Renal cortex interstitium (tissue), 11 donors: ENCODE results near the gene XKR3. TPM values are rescaled to one million over a fixed set of nuclear protein-coding genes. Genes with fewer than 3 reads are reported as not detected.
"Not testable (repeated sequence)": the region's sequence is repeated elsewhere in the genome, so short reads cannot be mapped to it uniquely, and the experiment has no call there.

Source experiments
- DNase-seq, 11 donors: peaks; one replicate each; pipeline ENCODE4 v3.0.0-alpha.2; 2013; ENCODE audit warnings: low read depth in 9 of 11, low spot score in 4 of 11; ENCODE audit errors: extremely low read depth in 1 of 11
- polyA plus RNA-seq, 3 donors: library from polyadenylated mRNA; unstranded; fragments of 120-200 nt; gene quantifications; one replicate each; pipeline ENCODE4 v1.2.1, GENCODE V29; 2013; ENCODE audit not compliant: insufficient read length in 3 of 3

The XKR3 gene
- polyA plus RNA-seq, 3 donors = not detected

DNA sequence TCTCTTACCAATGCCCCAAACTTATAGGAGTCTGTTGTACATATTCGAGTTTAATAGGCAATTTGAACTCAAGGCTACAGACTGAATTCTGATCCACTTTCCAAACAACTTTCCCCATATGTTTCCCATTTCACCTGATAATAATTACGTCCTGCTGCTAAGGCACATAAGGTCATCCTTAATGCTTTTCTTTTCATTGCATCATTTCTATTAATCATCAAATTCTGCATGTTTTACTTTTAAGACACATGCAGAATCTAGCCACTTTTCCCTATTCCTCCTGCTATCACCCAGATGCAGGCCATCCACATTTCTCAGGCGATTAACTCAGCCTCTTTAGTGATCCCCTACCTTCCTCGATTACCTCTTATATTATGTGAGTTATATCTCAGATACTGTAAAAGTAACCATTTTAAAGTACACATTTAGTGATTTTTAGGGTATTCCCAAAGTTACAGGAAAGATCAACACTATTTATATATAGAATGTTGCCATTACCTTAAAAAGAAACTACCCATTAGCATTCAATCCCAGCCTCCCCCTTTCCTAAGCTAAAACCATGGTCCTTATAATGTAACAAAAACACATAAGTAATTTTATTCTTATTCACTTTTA lies 14.9 kb downstream of the XKR3 start:
- no peak for DNase-seq

DNA sequence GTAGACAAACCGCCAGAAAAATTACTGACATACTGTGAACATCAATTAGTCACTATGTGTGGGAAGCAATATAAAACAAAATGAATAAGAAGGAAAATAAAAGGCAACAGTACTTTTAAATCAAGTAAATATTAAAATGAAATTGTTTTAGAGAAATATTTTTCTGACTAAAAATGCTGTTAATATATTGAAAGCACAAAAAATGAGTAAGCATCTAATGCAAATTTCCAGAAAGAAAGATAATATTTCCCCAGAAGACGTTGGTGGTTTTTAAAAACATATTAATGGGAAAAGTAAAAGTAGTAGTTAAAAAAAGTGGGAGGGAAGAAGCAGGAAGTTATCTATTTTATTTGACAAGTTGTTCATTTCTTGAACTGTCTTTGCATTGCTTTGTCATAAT lies 16.5 kb downstream of the XKR3 start:
- no peak for DNase-seq

DNA sequence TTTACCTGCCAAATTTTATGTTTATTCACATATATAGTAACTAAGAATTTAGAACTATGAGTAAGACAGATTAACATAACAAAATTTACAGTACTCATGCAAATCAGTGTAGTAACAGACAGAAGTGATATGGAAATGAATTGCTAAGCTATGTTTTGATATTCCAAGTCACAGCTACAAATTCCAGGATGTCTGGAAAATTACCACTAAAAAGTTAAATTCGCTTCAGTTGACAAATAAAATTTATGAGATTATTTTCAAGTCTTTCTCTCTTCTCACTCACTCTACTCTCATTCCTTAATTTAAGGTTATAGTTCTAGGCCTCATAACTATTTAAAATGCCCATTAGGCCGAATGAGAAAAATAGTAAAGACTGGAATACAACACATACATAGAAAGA lies 18.1 kb downstream of the XKR3 start:
- no peak for DNase-seq

DNA sequence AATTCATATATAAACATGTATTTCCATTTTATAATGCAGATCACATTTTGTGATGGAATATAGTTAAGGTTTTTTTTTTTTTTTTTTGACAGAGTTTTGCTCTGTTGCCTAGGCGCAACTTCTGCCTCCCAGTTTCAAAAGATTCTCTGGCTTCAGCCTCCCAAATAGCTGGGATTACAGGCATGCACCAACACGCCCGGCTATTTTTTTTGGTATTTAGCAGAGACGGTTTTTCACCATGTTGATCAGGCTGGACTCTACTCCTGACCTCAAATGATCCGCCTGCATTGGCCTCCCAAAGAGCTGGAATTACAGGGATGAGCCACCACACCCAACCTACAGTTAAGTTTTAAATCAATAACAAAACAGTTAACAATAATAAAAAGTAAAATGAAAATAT lies 18.8 kb downstream of the XKR3 start:
- no peak for DNase-seq

DNA sequence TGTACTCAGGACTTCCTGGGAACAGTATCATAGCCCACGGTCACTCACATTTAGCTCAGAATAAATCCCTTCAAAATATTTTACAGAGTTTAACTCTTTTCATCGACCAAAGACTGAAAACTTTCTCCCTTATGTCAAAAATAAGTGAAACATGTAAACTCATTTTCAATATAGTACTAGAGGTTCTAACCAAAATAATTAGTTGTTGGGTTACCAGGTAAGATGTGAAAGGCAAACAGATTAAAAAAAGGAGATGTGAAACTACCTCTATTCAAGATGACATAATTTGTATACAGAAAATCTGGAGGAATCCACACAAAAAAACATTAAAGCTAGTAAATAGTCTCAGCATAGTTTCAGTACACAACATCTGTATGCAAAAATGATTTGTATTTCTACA lies 20.3 kb downstream of the XKR3 start:
- DNase-seq = no peak

DNA sequence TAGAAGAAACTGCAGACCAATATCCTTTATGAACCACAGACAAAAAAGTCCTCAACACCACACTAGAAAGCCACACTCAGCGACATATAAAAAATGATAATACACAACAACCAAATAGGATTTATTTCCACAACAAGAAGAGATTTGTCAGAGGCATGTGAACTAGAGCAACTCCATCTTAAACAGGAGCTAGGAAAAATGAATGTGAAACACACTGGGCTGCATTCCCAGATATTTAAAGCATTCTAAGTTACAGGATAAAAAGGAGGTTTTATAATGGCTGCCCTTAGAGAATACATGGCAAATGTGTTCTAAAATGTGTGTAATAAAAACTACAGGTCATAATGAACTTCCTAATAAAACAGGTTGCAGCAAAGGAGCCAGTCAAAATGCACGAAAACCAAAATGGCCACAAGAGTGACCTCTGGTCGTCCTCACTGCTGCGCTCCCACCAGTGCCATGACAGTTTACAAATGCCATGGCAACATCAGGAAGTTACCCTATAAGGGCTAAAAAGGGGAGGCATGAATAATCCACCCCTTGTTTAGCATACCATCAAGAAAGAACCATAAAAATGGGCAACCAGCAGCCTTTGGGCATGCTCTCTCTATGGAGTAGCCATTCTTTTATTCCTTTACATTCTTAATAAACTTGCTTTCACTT lies 21.8 kb downstream of the XKR3 start:
- no peak for DNase-seq

DNA sequence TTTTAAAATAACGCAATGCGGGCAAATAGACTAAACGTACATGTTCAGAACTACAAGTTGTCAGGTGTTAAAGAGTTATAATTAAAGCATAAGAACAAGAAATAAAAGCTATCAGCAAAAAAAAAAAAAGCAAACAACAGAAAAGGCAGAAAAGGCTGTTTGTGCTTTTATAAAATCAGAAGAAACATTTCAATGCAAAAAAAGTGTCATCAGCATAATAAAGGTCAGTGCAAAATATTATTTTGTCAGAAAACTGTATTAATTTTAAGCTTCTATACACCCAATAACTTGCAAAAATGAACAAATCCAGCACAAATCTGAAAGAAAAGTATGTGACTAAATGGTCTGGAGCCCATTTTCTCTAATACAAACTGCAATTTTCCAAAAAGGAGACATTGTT lies 23.6 kb downstream of the XKR3 start:
- DNase-seq = no peak

DNA sequence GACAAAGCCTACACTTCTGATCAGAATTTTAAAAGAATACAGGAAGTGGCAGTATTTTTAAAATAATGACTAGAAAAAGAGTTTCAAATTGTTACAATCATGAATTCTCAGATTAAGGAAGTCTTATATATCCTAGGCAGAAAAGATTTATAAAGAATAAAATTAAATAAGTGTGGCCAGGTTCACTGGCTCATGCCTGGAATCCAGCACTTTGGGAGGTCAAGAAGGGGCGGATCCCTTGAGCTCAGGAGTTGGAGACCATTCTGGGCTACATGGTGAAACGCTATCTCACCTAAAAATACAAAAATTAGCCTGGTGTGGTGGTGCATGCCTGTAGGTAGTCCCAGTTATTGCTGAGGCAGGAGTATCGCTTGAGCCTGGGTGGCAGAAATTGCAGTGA lies 24.1 kb downstream of the XKR3 start:
- no peak for DNase-seq

DNA sequence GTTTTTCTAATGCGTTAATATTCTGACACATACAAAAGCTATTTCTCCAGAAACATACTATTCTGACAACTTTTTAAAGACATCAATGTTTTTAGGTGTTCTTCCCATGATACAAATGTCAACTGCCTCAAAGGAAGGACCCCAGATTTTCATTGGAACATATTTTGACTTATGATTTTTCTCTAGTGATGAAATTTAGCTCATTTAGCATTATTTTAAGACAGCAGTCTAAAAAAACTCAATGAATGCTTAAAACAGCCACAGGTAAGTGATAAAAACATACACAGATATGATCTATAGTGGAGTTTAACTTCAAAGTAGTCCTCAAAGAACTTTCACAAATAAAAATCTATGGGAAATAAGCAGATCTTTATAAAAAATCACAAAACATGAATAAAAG lies 24.9 kb downstream of the XKR3 start:
- no peak for DNase-seq

DNA sequence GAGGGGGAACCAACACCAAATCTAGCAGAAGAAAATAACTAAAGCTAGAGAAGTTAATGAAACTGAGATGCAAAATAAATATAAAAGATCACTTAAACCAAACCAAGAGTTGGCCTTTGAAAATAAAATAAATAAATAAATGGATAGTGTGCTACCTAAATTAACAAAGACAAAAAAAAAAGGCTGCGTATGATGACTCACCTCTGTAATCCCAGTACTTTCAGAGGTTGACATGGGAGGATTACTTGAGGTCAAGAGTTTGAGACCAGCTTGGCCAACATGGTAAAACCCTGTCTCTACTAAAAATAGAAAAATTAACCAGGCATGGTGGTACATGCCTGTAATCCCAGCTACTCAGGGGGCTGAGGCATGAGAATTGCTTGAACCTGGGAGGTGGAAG lies 29.7 kb downstream of the XKR3 start:
- DNase-seq = not testable (repeated sequence)

DNA sequence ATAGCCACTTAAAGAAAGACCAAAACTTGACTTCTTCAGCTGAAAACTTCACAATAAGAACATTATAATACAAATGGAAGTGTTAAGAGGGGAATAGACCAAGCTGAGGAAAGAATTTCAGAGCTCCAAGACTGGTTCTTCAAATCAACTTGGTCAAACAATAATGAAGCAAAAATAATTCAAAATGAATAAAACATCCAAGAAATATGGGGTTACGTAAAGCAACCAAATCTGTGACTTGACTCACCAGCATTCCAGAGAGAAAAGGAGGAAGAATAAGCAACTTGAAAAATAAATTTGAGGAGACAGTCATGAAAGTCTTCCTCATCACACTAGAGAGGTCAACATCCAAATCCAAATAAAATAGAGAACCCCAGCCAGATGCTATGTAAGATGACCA lies 31.4 kb downstream of the XKR3 start:
- no peak for DNase-seq

DNA sequence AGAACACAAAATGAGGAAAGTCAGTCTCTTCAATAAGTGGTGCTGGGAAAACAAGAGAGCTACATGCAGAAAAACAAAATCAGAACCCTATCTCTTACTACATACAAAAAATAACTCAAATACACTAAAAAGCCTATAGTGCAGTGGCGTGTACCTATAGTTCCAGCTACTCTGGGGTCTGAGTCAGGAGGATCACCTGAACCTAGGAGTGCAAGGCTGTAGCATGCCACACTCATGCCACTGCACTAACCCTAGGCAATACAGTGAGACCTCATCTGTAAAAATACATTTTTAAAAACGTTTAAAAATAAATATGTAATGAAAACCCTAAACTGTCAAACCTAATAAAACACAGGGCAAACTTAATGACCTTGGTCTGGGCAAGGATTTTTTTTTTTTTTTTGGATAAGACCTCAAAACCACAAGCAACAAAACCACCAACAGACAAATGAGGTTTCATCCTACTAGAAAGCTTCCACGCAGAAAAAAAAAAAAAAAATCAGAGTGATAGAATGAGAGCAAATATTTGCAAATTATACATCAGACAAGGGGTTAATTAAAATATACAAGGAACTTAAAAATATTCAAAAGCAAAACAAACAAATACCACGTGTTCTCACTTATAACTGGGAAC lies 35.2 kb downstream of the XKR3 start:
- no peak for DNase-seq

DNA sequence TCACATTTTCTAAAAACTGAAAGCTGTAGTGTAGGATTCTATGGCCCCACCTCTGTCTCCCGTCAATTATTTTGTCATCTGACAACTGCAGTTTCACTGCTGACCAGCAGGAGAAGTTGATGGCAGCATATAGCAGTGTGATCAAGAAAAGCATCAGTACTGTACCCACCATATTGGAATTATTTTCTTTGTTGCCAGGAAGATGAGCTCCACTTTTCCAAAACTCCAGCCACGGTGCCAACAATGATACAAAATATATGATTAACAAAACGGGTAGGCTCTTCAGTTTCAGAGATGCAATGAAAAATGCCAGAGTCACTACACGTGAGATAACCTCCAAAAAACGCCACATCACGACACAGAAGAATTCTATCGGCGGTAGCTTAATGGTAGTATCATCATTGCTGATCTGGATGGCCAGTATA lies 41.3 kb downstream of the XKR3 start:
- no peak for DNase-seq

DNA sequence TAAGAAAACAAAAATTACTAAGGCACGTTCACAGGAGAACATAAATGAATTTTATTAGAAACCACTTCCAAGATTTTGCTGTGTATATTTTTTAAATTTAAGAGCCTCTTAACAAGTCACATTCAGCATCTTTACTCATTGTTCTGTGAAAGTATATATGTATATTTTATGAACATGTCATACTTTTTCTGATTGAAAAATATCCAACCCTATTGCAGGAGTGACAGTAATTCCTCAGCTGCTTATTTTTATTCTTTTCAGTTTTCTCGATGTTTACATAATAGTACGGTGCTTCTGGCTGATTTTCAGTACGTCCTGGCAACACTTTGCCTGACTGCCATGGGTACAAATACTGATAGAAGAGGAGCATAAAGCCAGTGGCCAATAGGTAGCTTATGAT lies 41.8 kb downstream of the XKR3 start:
- no peak for DNase-seq

DNA sequence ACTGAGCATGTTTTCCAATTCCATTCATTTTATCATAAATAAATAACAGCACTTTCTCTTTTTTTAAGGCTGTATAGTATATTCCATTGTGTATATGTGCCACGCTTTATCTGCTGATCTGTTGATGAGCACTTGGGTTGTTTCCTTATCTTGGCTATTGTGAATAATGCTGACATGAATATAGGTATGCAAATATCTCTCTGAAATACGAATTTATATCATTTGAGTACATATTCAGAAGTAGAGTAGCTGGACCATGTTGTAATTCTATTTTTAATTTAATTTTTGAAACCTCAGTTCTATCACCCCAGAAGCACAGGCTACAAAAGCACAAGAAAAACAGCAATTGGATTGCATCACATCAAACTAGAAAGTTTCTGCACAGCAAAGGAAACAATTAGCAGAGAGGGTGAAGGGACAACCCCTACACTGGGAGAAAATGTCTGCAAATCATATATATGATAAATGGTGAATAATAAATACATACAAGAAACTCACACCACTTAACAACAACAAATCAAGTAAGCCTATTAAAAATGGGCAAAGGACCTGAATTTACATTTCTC lies 43.4 kb downstream of the XKR3 start:
- DNase-seq = no peak

DNA sequence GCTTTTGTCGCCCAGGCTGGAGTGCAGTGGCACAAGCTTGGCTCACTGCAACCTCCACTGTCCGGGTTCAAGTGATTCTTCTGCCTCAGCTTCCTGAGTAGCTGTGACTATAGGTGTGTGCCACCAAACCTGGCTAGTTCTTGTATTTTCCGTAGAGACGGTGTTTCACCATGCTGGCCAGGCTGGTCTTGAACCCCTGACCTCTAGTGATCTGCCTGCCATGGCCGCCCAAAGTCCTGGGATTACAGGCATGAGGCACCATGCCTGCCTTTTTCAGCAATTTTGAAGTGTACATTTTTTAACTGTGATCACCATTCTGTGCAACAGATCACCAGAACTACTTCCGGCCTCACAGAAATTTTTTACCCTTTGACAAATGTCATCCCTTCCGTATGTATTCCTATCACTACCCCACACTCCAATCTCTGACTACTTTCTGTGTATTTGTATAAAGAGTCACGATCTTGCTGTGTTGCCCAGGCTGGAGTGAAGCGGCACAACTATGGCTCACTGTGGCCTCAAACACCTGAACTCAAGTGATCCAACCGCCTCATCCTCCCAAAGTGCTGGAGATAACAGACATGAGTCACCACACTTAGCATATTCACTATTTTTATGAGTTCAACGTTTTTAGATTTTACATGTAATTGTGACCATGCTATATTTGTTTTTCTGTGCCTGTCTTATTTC lies 44.0 kb downstream of the XKR3 start:
- DNase-seq = no peak

DNA sequence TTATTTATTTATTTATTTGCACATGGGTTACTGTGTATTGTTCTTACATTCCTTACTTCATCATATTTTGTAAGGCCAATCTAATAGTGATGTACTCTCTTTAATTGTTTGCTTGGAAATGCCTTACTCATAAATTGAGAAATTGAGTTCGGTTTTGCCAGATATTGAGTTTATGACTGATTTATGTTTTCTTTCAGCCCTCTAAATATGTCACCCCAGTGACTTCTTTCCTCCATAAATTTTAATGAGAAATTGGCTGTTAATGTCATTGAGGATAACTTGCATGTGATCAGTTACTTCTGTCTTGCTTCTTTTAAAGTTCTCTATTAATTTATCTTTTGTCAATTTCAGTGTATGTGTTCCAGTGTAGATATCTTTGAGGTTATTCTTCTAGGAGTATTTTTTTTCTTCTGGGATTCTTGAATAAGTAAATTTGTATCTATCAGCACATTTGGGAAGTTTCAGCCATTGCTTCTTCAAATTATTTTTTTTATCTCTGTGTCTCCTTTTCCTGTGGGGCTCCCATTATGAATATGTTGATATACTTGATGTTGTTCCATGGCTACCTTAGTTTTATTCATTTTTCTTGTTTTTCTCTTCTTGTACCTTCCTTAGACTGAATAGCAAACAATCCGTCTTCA lies 47.8 kb downstream of the XKR3 start:
- DNase-seq = no peak

DNA sequence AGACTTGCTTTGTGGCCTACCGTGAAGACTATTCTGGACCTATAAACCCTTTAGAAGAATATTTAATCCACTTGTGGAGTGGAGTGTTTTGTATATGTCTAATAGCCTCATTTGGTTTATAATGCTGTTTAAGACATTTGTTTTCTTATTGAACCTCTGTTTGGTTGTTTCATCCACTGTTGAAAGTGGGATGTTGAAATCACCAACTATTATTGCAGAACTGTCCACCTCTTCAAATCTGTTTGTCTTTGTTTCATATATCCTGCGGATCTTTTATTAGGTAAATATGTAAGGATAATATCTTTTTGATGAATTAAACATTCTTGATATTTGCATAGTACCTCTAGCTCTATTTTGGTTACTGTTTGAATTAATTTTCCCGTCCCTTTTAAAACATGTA lies 49.1 kb downstream of the XKR3 start:
- no peak for DNase-seq

DNA sequence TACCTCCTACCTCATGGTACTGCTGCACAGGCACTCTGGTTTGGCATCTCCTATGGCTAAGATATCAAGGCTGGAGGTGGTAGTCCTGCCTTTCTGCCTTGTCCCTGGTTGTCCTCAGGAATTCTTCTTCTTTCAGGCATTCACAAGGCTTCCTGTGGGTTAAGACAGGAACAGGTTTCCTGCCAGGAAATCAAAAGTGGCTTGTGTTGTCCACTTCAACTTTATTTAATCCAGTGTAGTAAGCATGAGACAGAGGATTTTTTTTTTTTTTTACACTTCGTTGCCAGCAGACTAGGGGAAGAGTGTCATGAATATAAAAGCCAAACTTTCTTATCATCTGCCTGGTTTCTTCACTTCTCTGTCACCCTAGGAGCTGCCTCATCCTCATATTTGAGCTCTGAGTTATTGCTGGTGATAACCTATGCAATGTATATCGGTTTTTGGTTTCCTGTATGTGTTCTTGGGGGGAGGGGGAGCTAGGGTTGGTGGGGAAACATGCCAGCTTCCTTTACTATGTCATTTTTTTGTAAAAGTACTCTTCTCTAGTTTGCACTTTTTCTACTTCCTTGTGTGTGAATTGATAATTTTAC lies 50.2 kb downstream of the XKR3 start:
- DNase-seq = no peak
